SU-DHL-6 (cell line): ENCODE data around the gene VPS51.

Experiments used
- H2AFZ ChIP-seq: fragments of 200-600 bp; sonication (generic); 2 replicates; pipeline ENCODE4 v1.6.1; 2014; ENCODE audit warnings: low read depth, mild to moderate bottlenecking, moderate library complexity, mixed read lengths, antibody characterized with exemption, low read length; ENCODE audit not compliant: severe bottlenecking
- H3F3A ChIP-seq: fragments of 200-600 bp; shearing (Covaris generic); 2 replicates; pipeline ENCODE4 v1.6.0; 2016; ENCODE audit warnings: antibody characterized with exemption, mild to moderate bottlenecking; ENCODE audit not compliant: insufficient read depth
- H3K27ac ChIP-seq: fragments of 200-600 bp; sonication (generic); 2 replicates; pipeline ENCODE4 v1.5.1; 2016; ENCODE audit warnings: low read depth, mild to moderate bottlenecking, low read length, moderate library complexity, mixed read lengths
- H3K27me3 ChIP-seq: fragments of 200-600 bp; sonication (generic), shearing (Covaris generic); 2 replicates; pipeline ENCODE4 v1.6.0; 2014; ENCODE audit warnings: mild to moderate bottlenecking, low read length
- H3K36me3 ChIP-seq: fragments of 200-600 bp; sonication (generic); 2 replicates; pipeline ENCODE4 v1.6.1; 2014; ENCODE audit warnings: mild to moderate bottlenecking, low read length, mixed read lengths
- H3K4me2 ChIP-seq: fragments of 300-600, 200-600 bp; shearing (Covaris generic), sonication (generic); 2 replicates; pipeline ENCODE4 v1.6.0; 2014; ENCODE audit warnings: low read length, low read depth, mild to moderate bottlenecking; ENCODE audit not compliant: poor library complexity, severe bottlenecking
- H3K4me3 ChIP-seq: fragments of 200-600 bp; sonication (generic); 2 replicates; pipeline ENCODE4 v1.5.1; 2014; ENCODE audit warnings: antibody characterized with exemption, low read length, mild to moderate bottlenecking, mixed read lengths; ENCODE audit not compliant: insufficient read depth, poor library complexity, severe bottlenecking
- H3K79me2 ChIP-seq: fragments of 200-600 bp; sonication (generic); 2 replicates; pipeline ENCODE4 v1.6.1; 2014; ENCODE audit warnings: mild to moderate bottlenecking, low read length, moderate library complexity; ENCODE audit not compliant: insufficient read depth
- H3K9ac ChIP-seq: fragments of 200-600 bp; sonication (generic); 2 replicates; pipeline ENCODE4 v1.7.0; 2014; ENCODE audit warnings: mild to moderate bottlenecking, low read length
- H3K9me2 ChIP-seq: fragments of 200-600 bp; sonication (generic); replicated peaks from 2 replicates; pipeline ENCODE4 v1.6.1; 2014; ENCODE audit warnings: low read length; ENCODE audit not compliant: insufficient read depth
- H3K9me3 ChIP-seq: fragments of 200-600 bp; sonication (generic); 2 replicates; pipeline ENCODE4 v1.6.1; 2014; ENCODE audit warnings: low read length, mixed read lengths; ENCODE audit not compliant: insufficient read depth
- H4K20me1 ChIP-seq: fragments of 200-600 bp; sonication (generic); 2 replicates; pipeline ENCODE4 v1.6.1; 2014; ENCODE audit warnings: low read depth, mild to moderate bottlenecking, antibody characterized with exemption, low read length, moderate library complexity, mixed read lengths
- EZH2phosphoT487 ChIP-seq: fragments of 200-600 bp; sonication (generic), shearing (Covaris generic); conservative IDR thresholded peaks from 2 replicates; pipeline ENCODE4 v1.6.1; 2018; ENCODE audit warnings: mild to moderate bottlenecking, antibody characterized with exemption, low read length, moderate library complexity, mixed read lengths
- TF ChIP-seq, protein P1 (sequence below): fragments of 200-600 bp; sonication (generic); IDR thresholded peaks from one replicate; pipeline ENCODE4 v1.5.1; 2017; ENCODE audit warnings: antibody characterized with exemption, mild to moderate bottlenecking, low read length, moderate library complexity; ENCODE audit not compliant: insufficient read depth, poor library complexity, severe bottlenecking

The VPS51 gene

DNA sequence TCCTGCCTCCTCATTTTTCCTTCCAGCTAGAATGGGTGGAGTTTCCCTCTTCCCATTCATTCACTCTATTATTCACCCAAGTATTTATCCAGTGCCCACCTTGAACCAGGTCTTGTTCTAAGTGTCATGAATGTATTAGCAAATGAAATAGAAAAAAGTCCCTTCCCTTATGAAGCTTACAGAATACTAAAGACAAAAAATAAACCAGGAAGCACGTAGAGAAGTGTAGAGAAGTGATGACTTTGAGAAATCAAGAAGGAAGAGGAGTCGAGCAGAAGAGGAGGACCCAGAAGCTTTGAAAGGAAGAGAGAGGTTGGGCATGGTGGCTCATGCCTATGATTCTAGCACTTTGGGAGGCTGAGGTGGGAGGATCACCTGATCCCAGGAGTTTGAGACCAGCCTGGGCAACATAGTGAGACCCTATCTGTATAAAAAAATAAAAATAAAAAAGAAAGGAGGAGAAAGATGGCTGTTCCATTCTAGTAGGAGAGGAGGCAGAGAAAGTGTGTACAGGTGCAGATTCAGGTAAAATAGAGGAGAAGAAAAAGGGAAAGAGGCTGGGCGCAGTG, 55.4 kb downstream of the VPS51 start:
- no peak overlapping the region for H3K4me2 ChIP-seq
- no peak overlapping the region for H3K4me3 ChIP-seq
- H3K27ac ChIP-seq: no peak overlapping the region
- H2AFZ ChIP-seq: no peak overlapping the region
- H3K9me3 ChIP-seq: no peaks in the 10 kb centered on the region
- H4K20me1 ChIP-seq: no peaks in the 10 kb centered on the region
- H3K9ac ChIP-seq: no peak overlapping the region
- no peaks in the 10 kb centered on the region for H3K36me3 ChIP-seq
- no peaks in the 10 kb centered on the region for H3K79me2 ChIP-seq
- TF ChIP-seq, protein P1, sequence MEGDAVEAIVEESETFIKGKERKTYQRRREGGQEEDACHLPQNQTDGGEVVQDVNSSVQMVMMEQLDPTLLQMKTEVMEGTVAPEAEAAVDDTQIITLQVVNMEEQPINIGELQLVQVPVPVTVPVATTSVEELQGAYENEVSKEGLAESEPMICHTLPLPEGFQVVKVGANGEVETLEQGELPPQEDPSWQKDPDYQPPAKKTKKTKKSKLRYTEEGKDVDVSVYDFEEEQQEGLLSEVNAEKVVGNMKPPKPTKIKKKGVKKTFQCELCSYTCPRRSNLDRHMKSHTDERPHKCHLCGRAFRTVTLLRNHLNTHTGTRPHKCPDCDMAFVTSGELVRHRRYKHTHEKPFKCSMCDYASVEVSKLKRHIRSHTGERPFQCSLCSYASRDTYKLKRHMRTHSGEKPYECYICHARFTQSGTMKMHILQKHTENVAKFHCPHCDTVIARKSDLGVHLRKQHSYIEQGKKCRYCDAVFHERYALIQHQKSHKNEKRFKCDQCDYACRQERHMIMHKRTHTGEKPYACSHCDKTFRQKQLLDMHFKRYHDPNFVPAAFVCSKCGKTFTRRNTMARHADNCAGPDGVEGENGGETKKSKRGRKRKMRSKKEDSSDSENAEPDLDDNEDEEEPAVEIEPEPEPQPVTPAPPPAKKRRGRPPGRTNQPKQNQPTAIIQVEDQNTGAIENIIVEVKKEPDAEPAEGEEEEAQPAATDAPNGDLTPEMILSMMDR: no peak
- no peak for TF ChIP-seq EZH2phosphoT487
- no peaks in the 10 kb centered on the region for H3K27me3 ChIP-seq
- H3K9me2 ChIP-seq: no peaks in the 10 kb centered on the region
- no peaks in the 10 kb centered on the region for H3F3A ChIP-seq

DNA sequence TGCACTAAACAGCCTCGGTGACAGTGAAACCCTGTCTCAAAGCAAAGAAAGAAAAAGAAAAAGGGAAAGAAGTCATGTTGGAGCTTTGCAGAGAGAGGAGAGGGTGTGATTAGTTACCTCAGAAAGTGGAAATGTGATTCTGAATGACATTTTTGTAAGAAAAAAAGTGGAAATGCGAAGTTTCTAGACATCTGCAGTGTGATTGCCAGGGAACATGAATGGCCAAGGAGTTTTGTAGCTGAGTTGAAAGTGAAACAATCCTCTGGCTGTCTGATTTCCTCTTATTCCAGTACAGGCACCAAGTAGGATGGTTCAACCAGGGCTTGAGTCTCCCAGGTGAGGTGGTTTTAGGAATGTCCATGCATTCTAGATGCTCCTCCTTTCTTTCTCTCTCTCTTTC, 56.1 kb downstream of the VPS51 start:
- Histone ChIP-seq H3K4me2 (no peak overlapping the region), H3K36me3 (no peaks in the 10 kb centered on the region), H3F3A (no peaks in the 10 kb centered on the region), H3K27ac (no peak overlapping the region), H3K9me3 (no peaks in the 10 kb centered on the region), H3K27me3 (no peaks in the 10 kb centered on the region), H3K9me2 (no peaks in the 10 kb centered on the region), H3K9ac (no peak overlapping the region), H3K79me2 (no peaks in the 10 kb centered on the region), H4K20me1 (no peaks in the 10 kb centered on the region), H3K4me3 (no peak overlapping the region), H2AFZ (no peak overlapping the region)
- TF ChIP-seq, protein P1: no peak

DNA sequence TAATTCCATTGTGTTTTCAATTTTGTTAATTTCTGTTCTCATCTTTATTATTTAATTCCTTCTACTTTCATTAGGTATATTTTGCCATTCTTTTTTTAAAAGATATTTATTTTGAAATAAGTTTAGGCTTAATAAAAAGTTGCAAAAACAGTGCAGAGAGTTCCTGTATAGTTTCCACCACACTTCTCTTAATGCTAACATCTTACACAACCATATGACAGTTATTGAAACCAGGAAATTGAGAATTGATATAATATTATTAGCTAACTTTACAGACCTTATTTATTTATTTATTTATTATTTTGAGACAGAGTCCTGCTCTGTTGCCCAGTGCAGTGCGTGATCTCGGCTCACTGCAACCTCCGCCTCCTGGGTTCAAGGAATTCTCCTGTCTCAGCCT, 60.2 kb downstream of the VPS51 start:
- no peak overlapping the region for H3K4me3 ChIP-seq
- no peaks in the 10 kb centered on the region for H3K79me2 ChIP-seq
- no peaks in the 10 kb centered on the region for H3K9me3 ChIP-seq
- no peak overlapping the region for H2AFZ ChIP-seq
- no peaks in the 10 kb centered on the region for H4K20me1 ChIP-seq
- TF ChIP-seq, protein P1: no peak
- no peak for TF ChIP-seq EZH2phosphoT487
- no peaks in the 10 kb centered on the region for H3F3A ChIP-seq
- H3K9ac ChIP-seq: no peak overlapping the region
- H3K36me3 ChIP-seq: no peaks in the 10 kb centered on the region
- H3K27me3 ChIP-seq: no peaks in the 10 kb centered on the region
- H3K9me2 ChIP-seq: no peaks in the 10 kb centered on the region
- no peak overlapping the region for H3K4me2 ChIP-seq
- H3K27ac ChIP-seq: no peak overlapping the region
